Stimulated activated CD8-positive, alpha-beta memory T cell treated with anti-CD3 and anti-CD28 coated beads, Interleukin-15, amount 100 ng/mL, for 48 hours (primary cell): Measurements from ENCODE around the gene XRCC5.
"Not testable (repeated sequence)": the region's sequence is repeated elsewhere in the genome, so short reads cannot be mapped to it uniquely, and the experiment has no call there.

Experiments
- DNase-seq, 2 donors: peaks; one replicate each; pipeline ENCODE4 v3.0.0-alpha.2; 2020; ENCODE audit warnings: low read depth in 2 of 2

The XRCC5 gene

GRCh38 chr2:216194013-216194412 is 84.9 kb downstream of the XRCC5 start:
- no peak for DNase-seq

GRCh38 chr2:216194561-216194960 is 85.4 kb downstream of the XRCC5 start:
- DNase-seq: no peak

- peak in 1 of 2 donors; percentile 28 for DNase-seq
Observed at GRCh38 chr2:216195565-216196029, 86.4 kb downstream of the XRCC5 start.

- no peak for DNase-seq
Observed at GRCh38 chr2:216201692-216202306, 92.7 kb downstream of the XRCC5 start.

- DNase-seq: no peak
Observed at GRCh38 chr2:216202626-216203250, 93.6 kb downstream of the XRCC5 start.

- no peak for DNase-seq
Observed at GRCh38 chr2:216205486-216205885, 96.3 kb downstream of the XRCC5 start.

- DNase-seq: no peak
Observed at GRCh38 chr2:216206041-216206703, 97.0 kb downstream of the XRCC5 start.

GRCh38 chr2:216206821-216207220 is 97.7 kb downstream of the XRCC5 start:
- no peak for DNase-seq

GRCh38 chr2:216208661-216209060 is 99.5 kb downstream of the XRCC5 start:
- not testable (repeated sequence) for DNase-seq

- no peak for DNase-seq
Observed at GRCh38 chr2:216210701-216211540, 101.8 kb downstream of the XRCC5 start.

GRCh38 chr2:216211614-216212145 is 102.5 kb downstream of the XRCC5 start:
- no peak for DNase-seq

GRCh38 chr2:216214768-216215167 is 105.6 kb downstream of the XRCC5 start:
- no peak for DNase-seq

- no peak for DNase-seq
Observed at GRCh38 chr2:216215658-216216390, 106.7 kb downstream of the XRCC5 start.

GRCh38 chr2:216216951-216217903 is 108.1 kb downstream of the XRCC5 start:
- DNase-seq: no peak

GRCh38 chr2:216217904-216218260 is 108.7 kb downstream of the XRCC5 start:
- no peak for DNase-seq

- DNase-seq: no peak
Observed at GRCh38 chr2:216219861-216220260, 110.7 kb downstream of the XRCC5 start.

- no peak for DNase-seq
Observed at GRCh38 chr2:216220976-216221375, 111.8 kb downstream of the XRCC5 start.

- no peak for DNase-seq
Observed at GRCh38 chr2:216221811-216222210, 112.7 kb downstream of the XRCC5 start.

- DNase-seq: no peak
Observed at GRCh38 chr2:216222650-216223352, 113.7 kb downstream of the XRCC5 start.
